Endometrial microvascular endothelial cells (primary cell): ENCODE results near the gene MPI. TPM values are rescaled to one million over a fixed set of nuclear protein-coding genes. Genes with fewer than 3 reads are reported as not detected.
"Not testable (repeated sequence)": the region's sequence is repeated elsewhere in the genome, so short reads cannot be mapped to it uniquely, and the experiment has no call there.

Experiments
- in situ Hi-C: cut with HindIII; loops from 2 replicates; pipeline ENCODE4 v1.10.0; 2017; ENCODE audit warnings: low sequenced_read_pairs, low pct_unique_long_range_greater_than_20kb; ENCODE audit errors: inconsistent ontology term
- total RNA-seq: library from RNA; depleted of rRNA; stranded (reverse); fragments of >200 nt; gene quantifications from one replicate; pipeline ENCODE4 v1.2.3, GENCODE V29; 2015; ENCODE audit errors: inconsistent ontology term

MPI gene
- total RNA-seq, 1 donor from 2014 or later, result 48.7 TPM

DNA sequence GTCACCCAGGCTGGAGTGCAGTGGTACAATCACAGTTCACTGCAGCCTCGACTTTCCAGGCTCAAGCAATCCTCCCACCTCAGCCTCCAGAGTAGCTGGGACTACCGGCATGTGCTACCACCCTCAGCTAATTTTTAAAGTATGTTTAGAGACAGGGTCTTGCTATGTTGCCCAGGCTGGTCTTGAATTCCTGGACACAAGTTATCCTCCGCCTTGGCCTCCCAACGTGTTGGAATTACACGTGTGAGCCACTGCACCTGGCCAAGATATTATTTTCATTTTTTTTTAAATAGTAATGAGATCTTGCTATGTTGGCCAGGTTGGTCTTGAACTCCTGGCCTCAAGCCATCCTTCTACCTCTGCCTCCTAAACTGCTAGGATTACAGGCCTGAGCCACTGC lies 4.4 kb upstream of the MPI start:
- in situ Hi-C loops, result no loop called here

DNA sequence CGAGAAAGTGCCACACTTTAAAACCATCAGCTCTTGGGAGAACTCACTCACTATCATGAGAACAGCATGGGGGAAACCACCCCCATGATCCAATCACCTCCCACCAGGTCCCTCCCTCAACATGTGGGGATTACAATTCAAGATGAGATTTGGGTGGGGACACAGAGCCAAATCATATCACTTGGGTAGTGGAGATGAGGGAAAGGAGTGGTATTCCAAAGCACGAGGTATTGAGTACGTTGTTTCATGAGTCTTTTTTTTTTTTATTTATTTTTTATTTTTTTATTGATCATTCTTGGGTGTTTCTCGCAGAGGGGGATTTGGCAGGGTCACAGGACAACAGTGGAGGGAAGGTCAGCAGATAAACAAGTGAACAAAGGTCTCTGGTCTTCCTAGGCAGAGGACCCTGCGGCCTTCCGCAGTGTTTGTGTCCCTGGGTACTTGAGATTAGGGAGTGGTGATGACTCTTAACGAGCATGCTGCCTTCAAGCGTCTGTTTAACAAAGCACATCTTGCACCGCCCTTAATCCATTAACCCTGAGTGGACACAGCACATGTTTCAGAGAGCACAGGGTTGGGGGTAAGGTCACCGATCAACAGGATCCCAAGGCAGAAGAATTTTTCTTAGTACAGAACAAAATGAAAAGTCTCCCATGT lies 2.2 kb upstream of the MPI start:
- in situ Hi-C loops, result not testable (repeated sequence)

DNA sequence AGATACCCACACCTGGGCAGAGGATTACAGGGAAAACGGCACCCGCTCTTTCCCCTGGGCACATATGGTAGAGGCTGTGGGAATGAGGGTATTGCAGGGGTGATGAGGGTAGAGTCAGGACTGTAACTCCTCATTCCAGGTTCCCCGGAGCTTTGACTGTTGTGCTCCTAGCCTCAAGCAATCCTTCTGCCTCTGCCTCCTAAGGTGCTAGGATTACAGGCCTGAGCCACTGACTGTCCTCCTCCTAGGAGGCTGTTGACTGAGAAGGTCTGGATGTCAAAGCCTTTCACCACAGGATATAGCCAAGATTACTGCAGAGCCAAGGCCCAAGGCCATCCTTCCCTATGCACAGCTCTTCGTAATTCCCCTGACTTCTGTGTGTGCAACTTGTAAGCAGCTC lies 1.1 kb upstream of the MPI start:
- in situ Hi-C loops, result no loop called here

DNA sequence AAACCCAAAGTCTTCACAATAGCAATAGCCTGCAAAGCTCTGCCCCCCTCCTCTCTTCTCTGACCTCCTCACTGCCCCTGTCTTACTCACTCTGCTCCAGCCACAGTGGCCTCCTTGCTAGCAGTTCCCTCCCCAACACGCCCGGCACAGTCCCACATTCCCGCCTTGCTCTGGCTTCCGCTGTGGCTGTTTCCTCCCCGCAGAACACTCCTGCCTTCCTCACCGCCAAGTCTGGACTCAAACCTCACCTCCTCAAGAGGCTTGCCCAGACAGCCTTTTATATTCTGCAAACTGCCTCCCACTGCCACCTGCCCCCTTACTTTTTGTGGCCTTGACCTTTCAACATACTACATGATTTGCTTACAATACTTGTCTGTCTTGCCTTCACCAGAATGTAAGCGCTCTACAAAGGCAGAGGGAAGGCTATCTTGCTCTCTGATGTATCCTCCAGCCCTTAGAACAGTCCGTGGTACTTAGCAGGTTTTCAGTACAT lies 406 bp upstream of the MPI start:
- in situ Hi-C loops, result no loop called here

DNA sequence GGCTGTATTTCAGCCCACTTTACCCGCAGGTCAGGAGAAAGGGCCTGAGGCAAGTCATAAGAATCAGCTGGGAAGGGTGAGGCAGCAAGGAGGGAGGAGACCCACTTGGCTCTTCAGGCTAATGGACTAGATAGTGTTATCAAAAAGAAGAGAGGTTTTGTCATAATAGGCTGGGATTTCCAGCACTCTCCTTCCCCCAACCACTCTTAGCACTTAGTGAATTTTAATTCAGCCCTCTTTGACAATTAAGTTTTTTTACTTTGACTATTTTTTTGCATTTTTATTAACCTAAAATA lies 771 bp downstream of the MPI start:
- in situ Hi-C loops, result no loop called here

DNA sequence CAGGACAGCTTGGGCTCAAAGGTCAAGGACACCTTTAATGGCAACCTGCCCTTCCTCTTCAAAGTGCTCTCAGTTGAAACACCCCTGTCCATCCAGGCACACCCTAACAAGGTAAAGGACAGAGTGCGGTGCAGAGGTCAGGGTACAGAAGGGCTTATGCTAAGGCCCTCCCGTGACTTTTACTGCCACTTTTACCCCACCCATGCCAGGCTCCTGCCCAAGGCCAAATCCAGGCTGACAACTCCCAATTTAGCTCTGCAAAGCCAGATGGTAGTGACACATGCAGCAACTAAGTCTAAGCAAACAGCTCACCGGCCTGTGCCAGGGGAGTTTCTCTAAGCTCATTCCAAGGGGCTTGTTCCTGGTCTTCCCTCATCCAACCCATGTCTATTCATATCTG lies 1.6 kb downstream of the MPI start:
- in situ Hi-C loops, result no loop called here

DNA sequence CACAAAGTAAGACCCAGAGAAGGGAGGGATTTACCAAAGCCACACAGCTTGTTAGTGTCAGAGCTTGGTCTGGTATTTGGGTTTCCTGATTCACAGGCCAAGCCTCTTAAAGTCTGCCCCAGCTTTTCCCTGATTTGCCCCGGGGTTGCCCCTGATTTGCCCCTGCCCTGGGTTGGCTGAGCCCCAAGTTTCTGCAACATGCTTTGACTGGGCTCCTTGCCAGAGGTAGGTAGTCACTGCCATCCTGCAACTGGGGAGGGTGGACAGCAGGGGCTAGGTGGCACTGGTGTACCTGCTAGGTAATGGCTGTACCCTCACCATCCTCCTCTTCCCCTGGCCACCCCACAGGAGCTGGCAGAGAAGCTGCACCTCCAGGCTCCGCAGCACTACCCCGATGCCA lies 2.5 kb downstream of the MPI start:
- in situ Hi-C loops, result no loop called here

DNA sequence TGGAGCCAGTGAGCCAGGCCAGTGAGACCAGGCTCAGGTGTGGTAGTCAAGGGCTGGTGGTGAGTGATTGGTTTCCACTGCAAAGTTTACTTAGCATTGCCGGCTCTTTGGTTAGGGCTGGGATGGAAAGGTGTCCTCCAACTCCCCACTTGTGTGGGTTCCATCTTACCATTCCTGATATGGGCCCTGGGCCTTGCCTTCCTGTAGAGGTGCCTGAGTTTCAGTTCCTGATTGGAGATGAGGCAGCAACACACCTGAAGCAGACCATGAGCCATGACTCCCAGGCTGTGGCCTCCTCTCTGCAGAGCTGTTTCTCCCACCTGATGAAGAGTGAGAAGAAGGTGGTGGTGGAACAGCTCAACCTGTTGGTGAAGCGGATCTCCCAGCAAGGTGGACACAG lies 3.1 kb downstream of the MPI start:
- in situ Hi-C loops, result no loop called here

DNA sequence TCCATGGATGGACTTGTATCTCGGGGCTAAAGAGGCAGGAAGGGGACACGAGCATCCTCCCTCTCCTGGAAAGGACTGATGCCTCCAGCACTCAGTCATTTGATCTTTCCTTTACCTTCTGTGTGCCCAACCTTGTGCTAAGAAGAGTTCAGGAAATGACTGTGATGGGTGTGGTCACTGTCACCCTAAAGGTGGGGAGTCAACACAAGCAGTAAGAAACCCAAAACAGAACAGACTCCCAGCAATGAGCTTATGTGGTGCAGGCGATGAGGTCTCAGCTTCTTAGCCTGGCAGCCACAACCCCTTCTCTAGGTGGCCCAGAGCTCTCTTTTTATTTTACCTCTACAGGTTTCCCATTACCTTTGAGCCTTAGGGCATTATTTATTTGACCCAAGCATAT lies 3.8 kb downstream of the MPI start:
- in situ Hi-C loops, result no loop called here

DNA sequence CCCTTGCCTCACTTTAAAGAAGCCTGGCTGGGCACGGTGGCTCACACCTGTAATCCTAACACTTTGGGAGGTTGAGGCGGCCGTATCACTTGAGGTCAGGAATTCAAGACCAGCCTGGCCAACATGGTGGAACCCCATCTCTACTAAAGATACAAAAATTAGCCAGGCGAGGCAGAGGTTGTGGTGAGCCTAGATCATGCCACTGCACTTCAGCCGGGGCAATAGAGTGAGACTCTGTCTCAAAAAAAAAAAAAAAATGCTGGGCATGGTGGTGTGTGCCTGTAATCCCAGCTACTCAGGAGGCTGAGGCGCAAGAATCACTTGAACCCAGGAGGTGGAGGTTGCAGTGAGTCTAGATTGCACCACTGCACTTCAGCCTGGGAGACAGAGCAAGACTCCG lies 4.5 kb downstream of the MPI start:
- in situ Hi-C loops, result not testable (repeated sequence)

DNA sequence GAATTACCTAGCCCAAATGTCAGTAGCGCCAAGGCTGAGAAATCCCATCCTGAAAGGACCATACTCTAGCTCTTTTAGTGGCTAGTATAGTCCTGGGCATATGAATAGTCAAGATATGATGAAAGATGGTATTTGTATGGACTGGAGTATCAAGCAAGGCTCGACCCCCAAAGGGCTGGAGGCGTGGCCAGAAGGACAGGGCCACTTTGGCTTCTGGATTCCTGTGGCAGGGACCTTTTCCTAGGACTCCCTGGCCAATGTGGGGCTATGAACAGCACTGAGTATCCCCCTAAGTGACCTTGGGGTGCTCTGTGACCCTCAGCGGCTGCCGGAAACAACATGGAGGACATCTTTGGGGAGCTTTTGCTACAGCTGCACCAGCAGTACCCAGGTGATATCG lies 6.0 kb downstream of the MPI start:
- in situ Hi-C loops, result no loop called here

DNA sequence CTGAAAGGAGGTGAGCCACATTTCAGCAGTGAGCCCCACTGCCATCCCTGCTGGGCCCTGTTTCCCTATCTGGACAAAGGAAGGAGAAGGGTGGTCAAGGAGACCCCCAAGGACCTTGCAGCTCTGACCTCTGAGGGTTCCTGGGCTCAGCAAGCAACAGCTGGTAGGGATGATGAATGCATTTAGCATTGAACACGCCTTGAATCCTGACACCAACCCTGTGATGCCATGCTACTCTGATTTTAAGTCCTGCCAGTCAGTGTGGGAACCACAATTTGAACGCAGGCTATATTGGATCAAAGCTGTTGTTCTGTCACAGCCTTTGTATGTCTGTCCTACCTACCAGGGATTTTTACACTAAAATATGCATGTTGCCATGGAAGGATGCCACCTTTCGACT lies 6.5 kb downstream of the MPI start:
- in situ Hi-C loops, result no loop called here

DNA sequence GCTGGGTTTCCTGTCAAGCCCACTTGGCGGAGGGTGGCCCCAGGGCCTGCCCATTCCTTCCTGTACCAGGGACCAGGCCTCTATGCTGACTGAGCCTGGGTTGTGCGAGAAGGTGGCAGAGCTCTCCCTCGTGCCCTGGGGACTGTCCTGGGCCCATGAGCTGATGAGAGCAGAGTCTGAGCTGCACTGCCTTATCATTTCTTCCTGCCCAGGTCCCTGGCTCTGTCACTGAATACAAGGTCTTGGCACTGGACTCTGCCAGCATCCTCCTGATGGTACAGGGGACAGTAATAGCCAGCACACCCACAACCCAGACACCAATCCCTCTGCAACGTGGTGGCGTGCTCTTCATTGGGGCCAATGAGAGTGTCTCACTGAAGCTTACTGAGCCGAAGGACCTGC lies 7.5 kb downstream of the MPI start:
- in situ Hi-C loops, result no loop called here

DNA sequence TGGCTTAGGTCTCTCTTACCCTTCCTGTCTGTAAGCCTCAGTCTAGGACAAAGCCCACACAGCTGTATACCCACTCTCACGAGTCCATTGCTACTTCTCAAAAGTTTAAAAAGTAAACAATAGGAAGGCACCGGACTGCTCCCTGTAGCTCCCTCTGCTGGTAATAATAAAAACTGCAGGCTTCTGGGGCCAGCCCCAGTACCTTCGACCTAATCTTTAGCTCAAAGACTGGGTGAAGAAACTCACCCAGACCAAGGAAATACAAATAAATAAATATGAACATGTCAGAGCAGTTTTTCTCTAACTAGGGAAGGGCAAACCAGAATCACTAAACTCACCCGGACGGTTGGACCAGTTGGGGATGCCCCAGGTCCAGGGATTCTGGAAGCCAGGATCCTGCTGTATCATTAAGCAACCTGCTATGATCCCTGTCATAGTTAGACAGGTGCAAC lies 11.8 kb downstream of the MPI start:
- in situ Hi-C loops, result no loop called here

DNA sequence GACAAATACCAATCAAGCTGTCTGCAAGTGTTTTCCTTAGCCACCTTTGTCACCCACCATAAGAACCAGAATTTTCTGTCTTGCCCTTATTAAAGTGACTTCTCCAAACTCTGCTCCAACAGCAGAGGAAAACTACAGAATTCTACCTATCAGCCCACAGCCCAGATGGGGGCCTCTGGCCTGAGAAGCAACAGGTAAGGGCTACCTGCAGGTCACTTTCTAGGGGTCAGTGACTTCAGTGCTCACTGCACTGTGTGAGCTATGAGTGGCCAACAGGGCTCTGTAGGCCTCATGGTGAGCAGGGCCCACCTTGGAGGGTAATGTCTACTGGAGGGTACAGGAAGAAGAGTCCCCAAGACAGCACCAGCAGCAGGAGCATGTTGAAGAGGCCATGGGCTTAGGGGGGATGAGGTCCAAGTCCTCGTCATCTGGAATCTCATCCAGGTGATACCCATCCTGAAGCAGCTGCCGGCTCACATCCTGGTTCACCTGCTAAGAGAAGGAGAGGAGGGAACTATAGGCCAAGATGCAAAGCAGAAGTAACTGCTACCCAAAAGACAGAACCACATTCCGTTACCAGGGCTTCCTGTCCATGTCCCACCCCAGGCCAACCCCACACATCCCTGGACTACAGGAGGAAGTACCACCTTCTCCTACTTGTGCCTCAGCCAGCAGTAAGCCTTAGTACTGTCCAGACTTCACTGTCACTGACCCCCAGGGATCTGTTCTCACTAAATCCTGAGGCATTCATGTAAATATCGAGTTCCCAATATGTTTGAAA lies 12.6 kb downstream of the MPI start:
- in situ Hi-C loops, result no loop called here

DNA sequence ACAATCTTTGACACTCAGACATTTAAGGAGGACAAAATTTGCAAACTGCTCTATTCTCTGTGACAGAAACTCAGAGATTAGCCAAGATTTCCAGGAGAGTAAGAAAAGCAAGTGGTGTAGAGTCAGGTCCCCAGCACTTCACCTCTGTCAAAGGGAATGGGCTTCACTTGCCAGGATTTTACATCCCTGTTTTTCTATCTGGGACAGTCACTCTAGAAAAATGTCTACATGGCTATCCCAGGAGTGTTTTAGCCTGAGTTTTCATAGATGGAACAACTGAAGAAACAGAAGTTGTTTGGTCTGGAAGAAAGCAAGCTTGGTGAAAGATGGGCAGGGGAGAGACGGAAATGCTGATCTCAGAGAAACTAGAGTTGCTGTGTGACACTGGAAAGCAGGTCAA lies 13.8 kb downstream of the MPI start:
- in situ Hi-C loops, result no loop called here

DNA sequence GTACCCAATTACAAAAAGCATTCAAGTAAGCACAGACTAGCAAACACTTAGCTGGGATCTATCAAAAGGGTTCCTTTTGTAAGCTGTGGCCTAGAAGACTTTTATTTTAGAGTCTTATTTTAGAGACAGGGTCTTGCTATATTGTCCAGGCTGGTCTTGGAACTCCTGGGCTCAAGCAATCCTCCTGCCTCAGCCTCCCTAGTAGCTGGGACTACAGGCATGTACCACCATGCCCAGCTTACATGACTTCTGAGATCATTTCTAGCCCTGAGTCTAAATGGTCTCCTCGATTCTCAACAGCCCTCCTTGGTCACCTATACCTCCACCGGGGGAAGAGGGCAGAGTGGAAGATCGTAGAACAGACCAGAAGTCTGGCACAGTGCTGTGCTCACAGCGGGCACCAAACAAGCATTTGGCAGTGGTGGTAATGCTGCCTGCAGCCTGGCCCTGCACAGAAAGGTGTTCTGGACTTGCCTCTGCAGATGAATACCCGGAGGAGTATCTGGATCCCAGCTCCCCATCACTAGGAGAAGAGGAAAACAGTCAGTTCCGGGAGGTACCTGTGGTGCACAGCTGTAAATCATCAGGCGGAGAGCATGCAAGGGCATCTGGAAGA lies 14.5 kb downstream of the MPI start:
- in situ Hi-C loops, result no loop called here

DNA sequence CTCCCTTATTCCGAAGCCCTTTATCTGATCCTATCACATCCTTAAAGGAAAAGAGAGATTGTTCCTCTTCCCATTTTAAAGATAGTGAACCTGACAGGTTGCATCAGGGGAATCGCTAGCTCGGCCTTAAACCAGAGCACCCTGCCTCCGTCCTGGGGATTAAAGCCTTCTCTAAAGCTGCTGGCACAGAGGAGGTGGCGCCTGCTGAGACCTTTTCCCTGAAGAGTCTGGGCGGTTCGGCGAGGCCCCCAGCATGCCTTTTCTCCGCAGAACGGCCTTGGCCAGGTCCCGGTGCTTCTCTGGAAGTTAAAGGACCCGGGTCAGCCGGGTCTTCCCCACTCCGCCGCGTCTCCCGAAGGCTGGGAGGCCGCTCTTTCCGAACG lies 16.2 kb downstream of the MPI start:
- in situ Hi-C loops, result no loop called here

DNA sequence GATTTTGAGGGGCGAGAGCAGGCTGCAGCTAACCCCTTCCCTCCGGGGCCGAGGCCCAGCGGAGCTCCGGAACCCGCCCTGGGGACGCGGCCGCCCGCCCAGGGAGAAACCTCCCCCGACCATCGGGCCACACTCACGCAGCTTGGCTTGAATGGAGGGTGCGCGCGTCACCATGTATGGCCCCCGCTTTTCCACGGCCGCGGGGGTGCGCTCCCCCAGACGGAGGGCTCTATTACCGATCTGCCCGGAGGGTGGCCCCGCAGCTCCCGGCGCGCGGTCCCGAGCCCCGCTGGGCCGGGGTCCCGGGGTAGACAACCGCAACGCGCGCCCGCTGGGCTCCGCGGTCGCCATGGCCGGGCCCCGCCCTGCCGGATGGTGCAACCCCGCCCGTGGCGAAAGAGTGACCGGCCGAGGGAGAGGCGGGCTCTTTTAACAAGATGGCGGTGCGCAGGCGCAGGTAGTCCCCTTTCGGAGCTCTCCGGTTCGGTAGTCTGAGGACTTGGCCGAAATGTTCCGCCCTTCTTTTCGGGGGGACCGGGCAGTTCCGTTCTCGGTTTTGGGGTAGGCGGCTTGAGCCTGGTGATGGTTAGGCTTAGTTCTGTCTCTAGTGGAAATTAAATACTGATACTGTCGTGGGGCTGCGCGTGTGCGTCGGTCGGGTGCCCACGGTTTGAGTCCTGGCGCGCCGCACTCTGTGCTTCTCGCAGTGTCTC lies 16.8 kb downstream of the MPI start, which contains the start of gene FAM219B:
FAM219B (minus strand) TSS at position 402 of the 713 bp plus-strand sequence; CDS start at position 351, 51 bp downstream.
- in situ Hi-C loops, result no loop called here
